Lower lobe of right lung (tissue), 2 donors: ENCODE results near the gene IL12RB1. TPM values are rescaled to one million over a fixed set of nuclear protein-coding genes. Genes with fewer than 3 reads are reported as not detected.

Experiments used
- ATAC-seq, 2 donors: fragments of 200-7000 bp; cut with Tn5 transposase; one replicate each; pipeline ENCODE4 v1.9.1; 2020 to 2022; ENCODE audit warnings: mild to moderate bottlenecking in 2 of 2, moderate library complexity in 2 of 2
- DNase-seq: peaks from one replicate; pipeline ENCODE4 v3.0.0-alpha.2; 2020
- H3K27ac ChIP-seq: fragments of 200-600 bp; one replicate; pipeline ENCODE4 v1.8.0; 2022
- H3K27me3 ChIP-seq: fragments of 200-600 bp; one replicate; pipeline ENCODE4 v1.8.0; 2022; ENCODE audit warnings: low read depth
- H3K36me3 ChIP-seq: fragments of 200-600 bp; one replicate; pipeline ENCODE4 v1.8.0; 2022; ENCODE audit warnings: mild to moderate bottlenecking
- H3K4me1 ChIP-seq: fragments of 200-600 bp; one replicate; pipeline ENCODE4 v1.8.0; 2022
- H3K4me3 ChIP-seq: fragments of 200-600 bp; one replicate; pipeline ENCODE4 v1.8.0; 2022; ENCODE audit warnings: mild to moderate bottlenecking
- H3K9me3 ChIP-seq: fragments of 200-600 bp; one replicate; pipeline ENCODE4 v1.8.0; 2022
- intact Hi-C: fragments of 100-400 bp; cut with DNase I; formaldehyde crosslinking; loops from one replicate; pipeline ENCODE4 v1.11.0; 2022
- total RNA-seq: library from RNA; stranded (reverse); fragmentation: NEBNext Ultra II Directional; extraction: Animal tissue kit (Norgen Biotek cat#: 25700); gene quantifications from one replicate; pipeline ENCODE4 v1.2.1, GENCODE V29; 2021
- TF ChIP-seq, protein P1 (sequence below): fragments of 200-600 bp; IDR thresholded peaks from one replicate; pipeline ENCODE4 v1.8.0; 2022; ENCODE audit warnings: antibody characterized with exemption, mild to moderate bottlenecking
- donor health status: DM: no; HTN: yes; CAD: no; lungs with severe emphysema.

Gene IL12RB1
- total RNA-seq, 1 donor from 2014 or later, result 14.6 TPM

DNA sequence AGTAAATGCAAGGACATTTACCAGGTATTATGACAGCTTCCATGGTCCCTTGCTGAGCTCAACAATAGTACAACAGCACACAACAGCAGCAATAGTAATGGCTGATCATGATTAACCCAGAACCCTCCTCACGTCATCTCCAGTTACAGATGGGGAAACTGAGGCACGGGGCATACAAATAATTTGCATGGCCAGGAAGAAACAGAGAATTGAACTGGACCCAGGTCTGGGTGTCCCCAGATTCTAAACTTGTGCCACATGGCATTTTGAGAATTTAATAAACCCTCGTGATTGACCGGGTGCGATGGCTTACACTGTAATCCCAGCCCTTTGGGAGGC, 18.0 kb upstream of the IL12RB1 start:
- H3K4me3 ChIP-seq, result peak overlapping the region; percentile 53
- no peaks in the 10 kb centered on the region for H3K36me3 ChIP-seq
- ATAC-seq (no peak), DNase-seq (no peak)
- intact Hi-C loops, result no loop called here
- no peaks in the 10 kb centered on the region for H3K27me3 ChIP-seq
- no peaks in the 10 kb centered on the region for H3K9me3 ChIP-seq
- TF ChIP-seq, protein P1, sequence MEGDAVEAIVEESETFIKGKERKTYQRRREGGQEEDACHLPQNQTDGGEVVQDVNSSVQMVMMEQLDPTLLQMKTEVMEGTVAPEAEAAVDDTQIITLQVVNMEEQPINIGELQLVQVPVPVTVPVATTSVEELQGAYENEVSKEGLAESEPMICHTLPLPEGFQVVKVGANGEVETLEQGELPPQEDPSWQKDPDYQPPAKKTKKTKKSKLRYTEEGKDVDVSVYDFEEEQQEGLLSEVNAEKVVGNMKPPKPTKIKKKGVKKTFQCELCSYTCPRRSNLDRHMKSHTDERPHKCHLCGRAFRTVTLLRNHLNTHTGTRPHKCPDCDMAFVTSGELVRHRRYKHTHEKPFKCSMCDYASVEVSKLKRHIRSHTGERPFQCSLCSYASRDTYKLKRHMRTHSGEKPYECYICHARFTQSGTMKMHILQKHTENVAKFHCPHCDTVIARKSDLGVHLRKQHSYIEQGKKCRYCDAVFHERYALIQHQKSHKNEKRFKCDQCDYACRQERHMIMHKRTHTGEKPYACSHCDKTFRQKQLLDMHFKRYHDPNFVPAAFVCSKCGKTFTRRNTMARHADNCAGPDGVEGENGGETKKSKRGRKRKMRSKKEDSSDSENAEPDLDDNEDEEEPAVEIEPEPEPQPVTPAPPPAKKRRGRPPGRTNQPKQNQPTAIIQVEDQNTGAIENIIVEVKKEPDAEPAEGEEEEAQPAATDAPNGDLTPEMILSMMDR, result no peak
- peaks cover 32% of the 10 kb centered on the region for H3K4me1 ChIP-seq
- peak overlapping the region; percentile 69 for H3K27ac ChIP-seq

GRCh38 chr19:18102916-18103542, 16.3 kb upstream of the IL12RB1 start:
- no peak overlapping the region for H3K27ac ChIP-seq
- TF ChIP-seq, protein P1, result no peak
- H3K36me3 ChIP-seq, result no peaks in the 10 kb centered on the region
- no peaks in the 10 kb centered on the region for H3K9me3 ChIP-seq
- intact Hi-C loops, result no loop called here
- H3K27me3 ChIP-seq, result no peaks in the 10 kb centered on the region
- ATAC-seq (no peak), DNase-seq (no peak)
- no peak overlapping the region for H3K4me3 ChIP-seq
- H3K4me1 ChIP-seq, result peaks cover 40% of the 10 kb centered on the region

GRCh38 chr19:18101268-18101667, 14.5 kb upstream of the IL12RB1 start:
- ATAC-seq (no peak), DNase-seq (no peak)
- intact Hi-C loops, result no loop called here
- no peak overlapping the region for H3K4me3 ChIP-seq
- H3K27me3 ChIP-seq, result no peaks in the 10 kb centered on the region
- H3K27ac ChIP-seq, result no peak overlapping the region
- no peaks in the 10 kb centered on the region for H3K9me3 ChIP-seq
- TF ChIP-seq, protein P1, result no peak
- H3K4me1 ChIP-seq, result peaks cover 39% of the 10 kb centered on the region
- H3K36me3 ChIP-seq, result no peaks in the 10 kb centered on the region

- no peak overlapping the region for H3K4me3 ChIP-seq
- ATAC-seq (no peak), DNase-seq (no peak)
- TF ChIP-seq, protein P1, result no peak
- no peaks in the 10 kb centered on the region for H3K36me3 ChIP-seq
- H3K27ac ChIP-seq, result no peak overlapping the region
- no peaks in the 10 kb centered on the region for H3K27me3 ChIP-seq
- no peaks in the 10 kb centered on the region for H3K9me3 ChIP-seq
- H3K4me1 ChIP-seq, result peaks cover 39% of the 10 kb centered on the region
- intact Hi-C loops, result no loop called here
These were observed 14.0 kb upstream of the IL12RB1 start for GRCh38 chr19:18100710-18101109.

DNA sequence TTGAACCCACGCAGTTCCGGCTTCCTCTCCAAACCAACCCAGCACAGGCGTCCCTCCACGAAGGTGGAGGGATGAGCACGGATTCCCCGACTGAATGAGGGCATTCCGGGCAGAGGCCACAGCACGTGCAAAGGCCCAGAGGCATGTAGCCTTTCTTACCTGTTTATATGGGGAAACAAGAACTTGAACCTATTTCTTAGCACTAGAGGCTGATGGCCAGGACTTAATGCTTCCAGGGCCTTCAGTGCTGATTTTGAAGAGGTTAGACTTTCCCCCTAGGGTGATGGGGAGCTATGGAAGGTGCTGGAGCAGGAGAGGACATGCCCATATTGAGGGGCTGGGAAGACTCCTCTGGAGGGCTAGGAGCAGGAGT, 12.9 kb upstream of the IL12RB1 start:
- Histone ChIP-seq H3K27me3 (no peaks in the 10 kb centered on the region), H3K4me3 (no peak overlapping the region), H3K36me3 (no peaks in the 10 kb centered on the region), H3K9me3 (no peaks in the 10 kb centered on the region), H3K4me1 (peaks cover 35% of the 10 kb centered on the region), H3K27ac (no peak overlapping the region)
- TF ChIP-seq, protein P1, result no peak
- no peak for ATAC-seq
- DNase-seq, result no peak
- intact Hi-C loops, result no loop called here
